ENCODE measurements around the gene ANTXRL.
"Not testable (repeated sequence)": the region's sequence is repeated elsewhere in the genome, so short reads cannot be mapped to it uniquely, and the experiment has no call there.

Gene ANTXRL

GRCh38 chr10:46286991-46287693 lies at the start of gene ANTXRL:
TSS of gene ANTXRL (plus strand) at chr10:46286997. CDS start at chr10:46287263, 266 bp downstream.
- no peak for TF ChIP-seq Cebpa-rat (IDR thresholded peaks at IDR 0.05)
- Histone ChIP-seq H3K36me3 (no peaks in the 10 kb centered on the region), H3K27me3 (peaks cover 37% of the 10 kb centered on the region), H3K4me2 (no peak within 1 kb of the TSS), H3K4me3 (no peak within 1 kb of the TSS), H3K4me1 (peaks cover 29% of the 10 kb centered on the region), H3K27ac (no peak within 1 kb of the TSS), H3K9ac (no peak within 1 kb of the TSS), H3K9me3 (no peaks in the 10 kb centered on the region), H4K20me1 (peaks cover 4% of the 10 kb centered on the region; the same call in 1 of the 2 replicates)

GRCh38 chr10:46237815-46238510 lies 48.8 kb upstream of the ANTXRL start:
- Histone ChIP-seq H3K27ac (no peak overlapping the region), H3K36me3 (peaks cover 29% of the 10 kb centered on the region; the same call in 1 of the 2 replicates), H3K4me2 (no peak overlapping the region), H4K20me1 (no peaks in the 10 kb centered on the region), H3K27me3 (no peaks in the 10 kb centered on the region), H3K9me3 (peaks cover 9% of the 10 kb centered on the region), H3K9ac (no peak overlapping the region), H3K4me1 (no peaks in the 10 kb centered on the region), H3K4me3 (no peak overlapping the region)
- TF ChIP-seq Cebpa-rat (IDR thresholded peaks at IDR 0.05) = no peak

GRCh38 chr10:46239247-46239646 lies 47.5 kb upstream of the ANTXRL start:
- no peak for TF ChIP-seq Cebpa-rat (IDR thresholded peaks at IDR 0.05)
- no peak overlapping the region for H3K4me2 ChIP-seq
- no peak overlapping the region for H3K4me3 ChIP-seq
- peaks cover 9% of the 10 kb centered on the region for H3K9me3 ChIP-seq
- H4K20me1 ChIP-seq = no peaks in the 10 kb centered on the region
- H3K27me3 ChIP-seq = no peaks in the 10 kb centered on the region
- H3K4me1 ChIP-seq = no peaks in the 10 kb centered on the region
- no peak overlapping the region for H3K9ac ChIP-seq
- H3K27ac ChIP-seq = no peak overlapping the region
- H3K36me3 ChIP-seq = peaks cover 26% of the 10 kb centered on the region; the same call in 1 of the 2 replicates

GRCh38 chr10:46239993-46240683 lies 46.7 kb upstream of the ANTXRL start:
- H3K36me3 ChIP-seq = peaks cover 23% of the 10 kb centered on the region; the same call in 1 of the 2 replicates
- H3K27ac ChIP-seq = no peak overlapping the region
- peaks cover 9% of the 10 kb centered on the region for H3K9me3 ChIP-seq
- H3K27me3 ChIP-seq = no peaks in the 10 kb centered on the region
- no peak for TF ChIP-seq Cebpa-rat (IDR thresholded peaks at IDR 0.05)
- no peak overlapping the region for H3K4me2 ChIP-seq
- no peak overlapping the region for H3K4me3 ChIP-seq
- no peak overlapping the region for H3K9ac ChIP-seq
- H3K4me1 ChIP-seq = no peaks in the 10 kb centered on the region
- no peaks in the 10 kb centered on the region for H4K20me1 ChIP-seq

- Histone ChIP-seq H4K20me1 (no peaks in the 10 kb centered on the region), H3K4me3 (no peak overlapping the region), H3K9me3 (peaks cover 9% of the 10 kb centered on the region), H3K36me3 (peaks cover 23% of the 10 kb centered on the region; the same call in 1 of the 2 replicates), H3K4me1 (no peaks in the 10 kb centered on the region), H3K4me2 (no peak overlapping the region), H3K27ac (no peak overlapping the region), H3K9ac (no peak overlapping the region), H3K27me3 (no peaks in the 10 kb centered on the region)
- no peak for TF ChIP-seq Cebpa-rat (IDR thresholded peaks at IDR 0.05)
These were observed 45.9 kb upstream of the ANTXRL start for GRCh38 chr10:46240684-46241565.

- Histone ChIP-seq H3K27ac (no peak overlapping the region), H4K20me1 (0 out of 2 replicates have a peak, but pooled peaks cover 10% of the 10 kb centered on the region), H3K9ac (no peak overlapping the region), H3K4me3 (no peak overlapping the region), H3K4me2 (no peak overlapping the region), H3K9me3 (peaks cover 9% of the 10 kb centered on the region), H3K27me3 (no peaks in the 10 kb centered on the region), H3K36me3 (peaks cover 29% of the 10 kb centered on the region; the same call in 1 of the 2 replicates), H3K4me1 (no peaks in the 10 kb centered on the region)
- TF ChIP-seq Cebpa-rat (IDR thresholded peaks at IDR 0.05) = no peak
These were observed 41.4 kb upstream of the ANTXRL start for GRCh38 chr10:46245381-46245900.

GRCh38 chr10:46246400-46247180 lies 40.2 kb upstream of the ANTXRL start:
- H3K9ac ChIP-seq, H3K4me1 ChIP-seq, H3K4me3 ChIP-seq, H3K27me3 ChIP-seq, H3K9me3 ChIP-seq, H3K4me2 ChIP-seq, H3K27ac ChIP-seq: not testable (repeated sequence)
- H3K36me3 ChIP-seq = peaks cover 27% of the 10 kb centered on the region; the same call in 1 of the 2 replicates
- H4K20me1 ChIP-seq = peaks cover 18% of the 10 kb centered on the region; the same call in 1 of the 2 replicates

- Histone ChIP-seq H3K4me2 (no peak overlapping the region), H3K27ac (no peak overlapping the region), H3K4me1 (no peaks in the 10 kb centered on the region), H3K9ac (no peak overlapping the region), H3K9me3 (peaks cover 4% of the 10 kb centered on the region), H3K27me3 (no peaks in the 10 kb centered on the region), H3K4me3 (no peak overlapping the region), H4K20me1 (peaks cover 18% of the 10 kb centered on the region; the same call in 1 of the 2 replicates), H3K36me3 (peaks cover 30% of the 10 kb centered on the region)
- no peak for TF ChIP-seq Cebpa-rat (IDR thresholded peaks at IDR 0.05)
These were observed 39.7 kb upstream of the ANTXRL start for GRCh38 chr10:46247181-46247475.
